ENCODE measurements around the gene TMEM131. TPM values are rescaled to one million over a fixed set of nuclear protein-coding genes. Genes with fewer than 3 reads are reported as not detected.
"Not testable (repeated sequence)": the region's sequence is repeated elsewhere in the genome, so short reads cannot be mapped to it uniquely, and the experiment has no call there.

TMEM131 gene
- total RNA-seq, 1 donor from 2014 or later: 20.0 TPM

DNA sequence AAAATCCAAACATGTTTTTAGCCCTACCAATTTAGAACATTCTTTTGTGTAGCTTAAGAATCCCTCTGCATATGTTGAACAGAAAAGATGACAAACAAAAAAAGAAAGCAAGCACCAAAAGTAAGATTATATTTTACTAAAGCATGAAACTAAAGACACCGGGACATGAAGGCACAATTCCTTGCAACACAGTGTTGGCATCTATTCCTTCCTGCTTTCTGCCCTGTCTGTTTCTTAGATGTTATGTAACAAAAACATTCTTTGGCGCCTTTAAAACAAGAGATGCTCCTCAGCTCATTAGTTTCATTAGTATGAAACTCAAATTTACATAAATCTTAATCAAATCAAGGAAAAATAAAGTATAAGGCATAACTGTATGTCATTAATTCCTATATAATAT is 106.6 kb downstream of the TMEM131 start:
- H3K27ac ChIP-seq: no peak overlapping the region
- peaks cover 21 to 24% of the 10 kb centered on the region in 2 donors for H3K36me3 ChIP-seq
- TF ChIP-seq, protein P1, sequence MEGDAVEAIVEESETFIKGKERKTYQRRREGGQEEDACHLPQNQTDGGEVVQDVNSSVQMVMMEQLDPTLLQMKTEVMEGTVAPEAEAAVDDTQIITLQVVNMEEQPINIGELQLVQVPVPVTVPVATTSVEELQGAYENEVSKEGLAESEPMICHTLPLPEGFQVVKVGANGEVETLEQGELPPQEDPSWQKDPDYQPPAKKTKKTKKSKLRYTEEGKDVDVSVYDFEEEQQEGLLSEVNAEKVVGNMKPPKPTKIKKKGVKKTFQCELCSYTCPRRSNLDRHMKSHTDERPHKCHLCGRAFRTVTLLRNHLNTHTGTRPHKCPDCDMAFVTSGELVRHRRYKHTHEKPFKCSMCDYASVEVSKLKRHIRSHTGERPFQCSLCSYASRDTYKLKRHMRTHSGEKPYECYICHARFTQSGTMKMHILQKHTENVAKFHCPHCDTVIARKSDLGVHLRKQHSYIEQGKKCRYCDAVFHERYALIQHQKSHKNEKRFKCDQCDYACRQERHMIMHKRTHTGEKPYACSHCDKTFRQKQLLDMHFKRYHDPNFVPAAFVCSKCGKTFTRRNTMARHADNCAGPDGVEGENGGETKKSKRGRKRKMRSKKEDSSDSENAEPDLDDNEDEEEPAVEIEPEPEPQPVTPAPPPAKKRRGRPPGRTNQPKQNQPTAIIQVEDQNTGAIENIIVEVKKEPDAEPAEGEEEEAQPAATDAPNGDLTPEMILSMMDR (IDR thresholded peaks at IDR 0.05): no peak

DNA sequence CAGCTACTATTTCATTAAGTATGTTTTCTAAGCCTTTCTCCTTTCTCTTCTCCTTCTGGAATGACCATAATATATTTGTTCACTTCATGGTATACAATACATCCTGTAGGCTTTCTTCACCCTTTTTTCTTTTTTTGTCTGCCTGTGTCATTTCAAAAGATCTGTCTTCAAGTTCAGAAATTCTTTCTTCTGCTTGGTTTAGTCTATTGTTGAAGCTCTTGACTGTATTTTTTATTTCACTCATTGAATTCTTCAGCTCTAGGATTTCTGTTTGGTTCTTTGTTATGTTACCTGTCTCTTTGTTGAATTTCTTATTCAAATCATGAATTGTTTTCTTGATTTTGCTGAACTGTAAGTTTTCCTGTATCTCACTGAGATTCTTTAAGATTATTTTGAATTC is 109.9 kb downstream of the TMEM131 start:
- Histone ChIP-seq H3K27me3 (no peaks in the 10 kb centered on the region), H3K27ac (no peak overlapping the region), H3K36me3 (peaks cover 21 to 24% of the 10 kb centered on the region in 2 donors), H3K4me1 (no peaks in the 10 kb centered on the region), H3K9me3 (peaks cover 0 to 16% of the 10 kb centered on the region in 2 donors), H3K4me3 (no peak overlapping the region)
- no peak for DNase-seq (ENCODE audit: low spot score in 2 of 2)
- TF ChIP-seq, protein P1 (IDR thresholded peaks at IDR 0.05): no peak
- intact Hi-C loops (cut with DNase I): no loop called here

More for the DNA sequence above, 106.6 kb downstream of the TMEM131 start:
- H3K9me3 ChIP-seq: peaks cover 0 to 16% of the 10 kb centered on the region in 2 donors
- intact Hi-C loops (cut with DNase I): no loop called here
- no peak for DNase-seq (ENCODE audit: low spot score in 2 of 2)
- H3K4me1 ChIP-seq: no peaks in the 10 kb centered on the region
- no peak overlapping the region for H3K4me3 ChIP-seq
- H3K27me3 ChIP-seq: no peaks in the 10 kb centered on the region

DNA sequence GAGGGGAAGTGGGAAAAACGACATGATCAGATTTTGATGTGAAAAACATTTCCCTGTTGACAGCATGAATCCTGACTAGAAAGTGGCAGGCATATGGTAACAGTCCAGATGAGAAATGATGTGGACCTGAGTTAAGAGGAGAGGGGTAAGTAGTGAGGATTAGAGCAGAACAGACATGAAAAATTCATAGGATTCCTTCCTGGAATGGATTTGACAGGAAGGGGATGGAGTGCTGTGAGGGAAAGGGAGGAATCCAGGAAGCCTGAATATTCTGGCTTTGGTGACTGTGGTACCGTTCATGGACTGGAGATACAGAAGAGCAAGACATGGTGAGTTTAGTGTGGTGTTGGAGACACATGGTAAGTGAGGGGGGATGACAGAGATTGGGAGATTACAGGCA is 115.4 kb downstream of the TMEM131 start:
- no peak for DNase-seq (ENCODE audit: low spot score in 2 of 2)
- H3K4me1 ChIP-seq: no peaks in the 10 kb centered on the region

DNA sequence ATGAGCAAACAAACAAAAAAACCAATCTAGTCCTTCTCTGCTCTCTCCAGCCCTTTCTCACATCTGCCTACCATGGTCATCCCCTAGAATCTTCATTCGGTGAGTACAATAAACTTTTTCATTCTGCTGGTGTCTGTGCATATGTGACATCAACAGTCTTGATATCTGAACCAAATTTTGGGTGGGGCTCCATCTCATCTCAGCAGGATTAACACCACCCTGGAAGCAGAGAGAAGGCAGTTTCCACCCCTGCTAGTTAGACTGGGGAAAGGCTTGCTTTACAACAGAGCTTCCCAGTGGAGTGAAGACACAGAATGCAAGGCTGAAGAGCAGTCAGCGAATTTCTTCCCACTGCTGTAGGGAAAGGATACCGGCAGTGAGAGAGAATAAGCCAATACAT is 116.9 kb downstream of the TMEM131 start:
- intact Hi-C loops (cut with DNase I): no loop called here
- peaks cover 0 to 13% of the 10 kb centered on the region in 2 donors for H3K9me3 ChIP-seq
- H3K27me3 ChIP-seq: no peaks in the 10 kb centered on the region
- H3K27ac ChIP-seq: no peak overlapping the region
- no peaks in the 10 kb centered on the region for H3K36me3 ChIP-seq
- TF ChIP-seq, protein P1 (IDR thresholded peaks at IDR 0.05): no peak
- no peak overlapping the region for H3K4me3 ChIP-seq
- DNase-seq (ENCODE audit: low spot score in 2 of 2): no peak
- H3K4me1 ChIP-seq: no peaks in the 10 kb centered on the region

More for the DNA sequence above, 115.4 kb downstream of the TMEM131 start:
- Histone ChIP-seq H3K27me3 (no peaks in the 10 kb centered on the region), H3K27ac (no peak overlapping the region), H3K4me3 (no peak overlapping the region), H3K9me3 (peaks cover 0 to 13% of the 10 kb centered on the region in 2 donors), H3K36me3 (no peaks in the 10 kb centered on the region)
- intact Hi-C loops (cut with DNase I): no loop called here
- TF ChIP-seq, protein P1 (IDR thresholded peaks at IDR 0.05): no peak

DNA sequence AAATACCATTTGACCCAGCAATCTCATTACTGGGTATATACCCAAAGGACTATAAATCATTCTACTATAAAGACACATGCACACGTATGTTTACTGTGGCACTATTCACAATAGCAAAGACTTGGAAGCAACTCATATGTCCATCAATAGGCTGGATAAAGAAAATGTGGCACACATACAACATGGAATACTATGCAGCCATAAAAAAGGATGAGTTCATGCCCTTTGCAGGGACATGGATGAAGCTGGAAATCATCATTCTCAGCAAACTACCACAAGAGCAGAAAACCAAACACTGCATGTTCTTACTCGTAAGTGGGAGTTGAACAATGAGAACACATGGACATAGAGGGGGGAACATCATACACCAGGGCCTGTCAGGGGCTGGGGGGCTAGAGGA is 117.4 kb downstream of the TMEM131 start:
- DNase-seq (ENCODE audit: low spot score in 2 of 2); H3K27ac ChIP-seq; H3K4me1 ChIP-seq; H3K27me3 ChIP-seq; intact Hi-C loops (cut with DNase I); H3K36me3 ChIP-seq; H3K4me3 ChIP-seq: not testable (repeated sequence)
- peaks cover 0 to 13% of the 10 kb centered on the region in 2 donors for H3K9me3 ChIP-seq

DNA sequence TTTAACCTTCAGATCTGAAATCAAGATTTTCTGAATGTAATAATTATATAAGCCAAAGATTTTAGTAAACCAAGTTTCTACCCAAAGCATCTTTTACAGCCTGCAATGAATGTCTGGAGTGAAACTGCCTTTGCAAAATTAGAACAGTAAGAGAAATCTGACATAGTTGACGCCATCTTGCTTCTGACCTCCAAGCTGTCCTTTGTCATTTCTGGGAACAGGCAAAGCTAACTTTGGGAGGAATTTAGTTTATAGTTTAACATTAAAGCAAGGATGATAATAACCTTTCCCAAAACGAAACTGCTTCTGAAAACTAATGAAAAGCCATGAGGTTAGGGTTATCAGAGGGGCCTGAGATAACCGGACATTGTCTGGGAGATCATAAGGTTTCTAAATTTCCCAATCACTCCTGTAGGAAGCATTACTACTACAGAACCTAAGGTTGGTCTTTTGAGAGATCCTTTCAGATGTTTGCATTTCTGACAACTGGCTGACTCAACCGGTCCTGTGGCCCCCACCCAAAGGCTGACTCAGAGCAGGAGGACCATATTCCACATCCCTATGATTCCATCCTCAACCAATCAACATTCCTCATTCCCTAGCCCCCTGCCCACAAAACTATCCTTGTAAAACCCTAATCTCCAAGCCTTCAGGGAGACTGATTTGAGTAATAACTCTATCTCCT is 124.5 kb downstream of the TMEM131 start:
- Histone ChIP-seq H3K4me3 (no peak overlapping the region), H3K27me3 (no peaks in the 10 kb centered on the region), H3K9me3 (peaks cover 0 to 4% of the 10 kb centered on the region in 2 donors), H3K27ac (peak overlapping the region; percentile 63 to 70), H3K4me1 (peaks cover 8 to 31% of the 10 kb centered on the region in 2 donors), H3K36me3 (no peaks in the 10 kb centered on the region)
- DNase-seq (ENCODE audit: low spot score in 2 of 2): no peak
- intact Hi-C loops (cut with DNase I): loop anchor here (5.0 kb wide), 1 partner anchor 121 kb away; no protein-coding TSS in a partner anchor
- TF ChIP-seq, protein P1 (IDR thresholded peaks at IDR 0.05): no peak

Measured in ascending aorta (tissue), 2 donors.